Activated T-cell treated with anti-CD3 and anti-CD28 coated beads, Interleukin-2, amount 50 U/mL, for 1 hour (primary cell): ENCODE data around the gene RHBG.
"Not testable (repeated sequence)": the region's sequence is repeated elsewhere in the genome, so short reads cannot be mapped to it uniquely, and the experiment has no call there.

ENCODE experiments used
- DNase-seq: peaks from one replicate; pipeline ENCODE4 v3.0.0-alpha.2; 2020

The RHBG gene, protein sequence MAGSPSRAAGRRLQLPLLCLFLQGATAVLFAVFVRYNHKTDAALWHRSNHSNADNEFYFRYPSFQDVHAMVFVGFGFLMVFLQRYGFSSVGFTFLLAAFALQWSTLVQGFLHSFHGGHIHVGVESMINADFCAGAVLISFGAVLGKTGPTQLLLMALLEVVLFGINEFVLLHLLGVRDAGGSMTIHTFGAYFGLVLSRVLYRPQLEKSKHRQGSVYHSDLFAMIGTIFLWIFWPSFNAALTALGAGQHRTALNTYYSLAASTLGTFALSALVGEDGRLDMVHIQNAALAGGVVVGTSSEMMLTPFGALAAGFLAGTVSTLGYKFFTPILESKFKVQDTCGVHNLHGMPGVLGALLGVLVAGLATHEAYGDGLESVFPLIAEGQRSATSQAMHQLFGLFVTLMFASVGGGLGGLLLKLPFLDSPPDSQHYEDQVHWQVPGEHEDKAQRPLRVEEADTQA

GRCh38 chr1:156368889-156369684, at the start of gene RHBG:
Gene RHBG (plus strand): TSS chr1:156369211. CDS start chr1:156369250, 39 bp downstream.
- DNase-seq = peak; percentile 34

- DNase-seq = no peak
Measured at GRCh38 chr1:156319664-156320063, 49.3 kb upstream of the RHBG start.

- no peak for DNase-seq
Measured at GRCh38 chr1:156320560-156320959, 48.5 kb upstream of the RHBG start.

DNA sequence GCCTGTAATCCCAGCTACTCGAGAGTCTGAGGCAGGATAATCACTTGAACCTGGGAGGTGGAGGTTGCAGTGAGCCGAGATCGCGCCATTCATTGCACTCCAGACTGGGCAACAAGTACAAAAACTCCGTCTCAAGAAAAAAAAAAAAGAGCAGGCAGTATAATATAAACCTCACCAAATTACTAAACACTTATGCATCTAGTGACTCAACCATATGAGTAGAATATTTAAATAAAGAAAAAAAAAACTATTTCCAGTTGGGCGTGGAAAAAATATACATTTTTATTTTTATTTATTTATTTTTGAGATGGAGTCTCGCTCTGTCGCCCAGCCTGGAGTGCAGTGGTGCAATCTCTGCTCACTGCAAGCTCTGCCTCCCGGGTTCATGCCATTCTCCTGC, 45.8 kb upstream of the RHBG start:
- not testable (repeated sequence) for DNase-seq

DNA sequence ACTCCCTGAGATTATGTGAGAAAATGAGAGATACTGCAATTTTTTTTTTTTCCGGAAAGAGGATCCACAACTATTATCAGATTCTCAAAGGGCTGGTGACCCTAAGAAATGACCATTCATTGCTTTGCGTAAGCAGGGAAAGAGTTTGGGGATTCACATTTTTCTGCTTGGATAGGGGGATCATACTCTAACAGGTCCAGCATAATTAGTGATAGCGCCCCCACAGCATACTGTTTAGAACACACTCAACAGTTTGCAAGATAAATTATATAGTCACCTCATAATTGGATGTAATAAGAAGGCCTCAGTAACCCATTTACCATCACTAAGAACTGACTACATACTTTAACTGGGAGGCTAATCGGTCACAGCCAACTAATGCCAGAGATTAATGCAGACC, 32.8 kb upstream of the RHBG start:
- no peak for DNase-seq

GRCh38 chr1:156337052-156337887, 31.7 kb upstream of the RHBG start:
- DNase-seq = no peak

DNA sequence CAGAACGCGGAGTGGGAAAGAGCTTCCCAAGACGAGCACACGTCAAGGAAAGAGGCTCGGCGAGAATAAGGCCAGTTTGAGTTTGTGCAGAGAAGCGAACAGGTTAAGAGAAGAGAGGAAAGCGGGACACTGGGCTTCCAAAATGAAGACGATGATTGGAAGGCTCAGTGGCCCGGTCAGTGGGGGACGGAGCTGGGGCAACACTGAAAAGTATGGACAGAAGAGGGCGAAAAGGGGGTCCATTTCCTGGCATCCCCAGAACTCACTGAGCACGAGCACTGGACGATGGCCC, 31.2 kb upstream of the RHBG start:
- no peak for DNase-seq

DNA sequence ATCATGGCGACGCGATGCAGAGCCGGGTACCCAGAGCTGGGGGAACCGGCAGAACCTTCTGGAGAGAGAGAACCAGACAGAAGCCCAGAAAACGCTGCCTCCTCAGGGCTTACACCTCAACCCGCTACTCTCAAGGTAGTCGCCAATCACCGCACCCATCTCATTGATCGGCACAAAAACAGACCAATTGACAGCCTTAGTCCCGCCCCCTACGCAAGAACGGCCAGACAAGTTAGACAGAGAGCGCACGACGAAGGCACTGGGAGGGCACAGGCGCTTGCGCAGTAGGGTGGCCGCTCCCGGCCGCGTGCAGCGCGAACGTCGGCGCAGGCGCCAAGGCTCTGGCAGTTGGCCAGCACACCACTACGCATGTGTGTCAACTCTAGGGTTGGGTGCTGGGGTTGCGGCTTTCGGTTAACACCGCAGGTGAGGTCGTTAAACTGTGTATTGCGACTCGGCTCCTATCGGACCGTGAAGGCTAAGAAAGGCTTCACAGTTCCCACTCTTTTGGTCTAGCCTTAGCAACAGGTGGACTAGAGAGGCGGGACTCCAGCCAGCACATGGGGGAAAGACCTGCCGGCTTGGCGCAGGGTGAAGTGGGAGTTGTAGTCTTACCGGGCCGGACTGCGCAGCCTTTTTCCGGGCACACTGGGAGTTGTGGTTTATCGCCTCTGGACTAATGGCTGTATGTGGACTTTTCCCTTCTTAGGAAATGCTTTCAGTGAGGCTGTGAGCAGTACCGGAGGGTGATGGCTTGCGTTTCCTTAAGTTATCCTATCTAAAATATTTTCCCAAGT, 30.6 kb upstream of the RHBG start, which contains the start of the genes CCT3 and TSACC:
TSS of gene CCT3 (minus strand) at position 113 of the 797 bp plus-strand sequence. CDS start at position 5, 108 bp downstream.
TSS of gene TSACC (plus strand) at position 347 of the 797 bp plus-strand sequence. CDS start 1,232 bp downstream, outside the sequence.
- DNase-seq = peak; percentile 100

DNA sequence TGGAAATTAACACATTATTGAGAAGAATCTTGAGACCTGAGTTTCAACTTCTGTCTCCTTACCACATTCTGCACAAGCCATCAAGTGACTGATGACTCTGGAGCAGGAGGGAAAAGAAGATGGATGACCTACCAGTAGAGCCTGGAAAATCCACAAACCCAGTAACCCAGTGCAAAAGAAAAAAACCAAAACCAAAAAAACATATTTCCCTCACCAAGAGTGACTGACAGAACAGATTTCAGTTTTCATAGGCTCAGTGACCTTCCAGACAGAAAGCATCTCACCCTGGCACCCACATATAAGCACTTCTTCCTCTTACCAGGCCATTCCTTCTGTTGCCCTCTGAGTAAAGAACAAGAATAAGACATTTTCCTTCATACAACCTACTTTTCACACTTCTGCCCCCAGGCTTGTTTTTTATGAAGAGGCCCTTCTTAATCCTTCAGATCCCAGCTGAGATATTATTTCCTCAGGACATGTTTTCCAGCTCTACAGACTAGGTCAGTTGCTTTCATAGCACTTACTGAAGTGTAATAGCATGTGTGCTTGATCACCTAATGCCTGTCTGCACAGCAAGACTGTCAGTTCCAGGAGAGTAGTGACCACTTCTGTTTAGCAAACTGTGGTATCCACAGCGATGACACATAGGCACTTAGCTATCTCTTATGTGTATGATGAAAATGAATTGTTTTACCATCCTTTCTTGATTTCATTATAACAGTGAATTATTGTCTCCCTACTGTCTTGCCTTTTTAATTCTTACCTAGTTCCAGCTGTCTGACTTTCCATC, 26.6 kb upstream of the RHBG start:
- no peak for DNase-seq

- DNase-seq = no peak
Measured at GRCh38 chr1:156344409-156344808, 24.6 kb upstream of the RHBG start.

- not testable (repeated sequence) for DNase-seq
Measured at GRCh38 chr1:156346035-156346434, 23.0 kb upstream of the RHBG start.

GRCh38 chr1:156346636-156347035, 22.4 kb upstream of the RHBG start:
- DNase-seq = no peak

DNA sequence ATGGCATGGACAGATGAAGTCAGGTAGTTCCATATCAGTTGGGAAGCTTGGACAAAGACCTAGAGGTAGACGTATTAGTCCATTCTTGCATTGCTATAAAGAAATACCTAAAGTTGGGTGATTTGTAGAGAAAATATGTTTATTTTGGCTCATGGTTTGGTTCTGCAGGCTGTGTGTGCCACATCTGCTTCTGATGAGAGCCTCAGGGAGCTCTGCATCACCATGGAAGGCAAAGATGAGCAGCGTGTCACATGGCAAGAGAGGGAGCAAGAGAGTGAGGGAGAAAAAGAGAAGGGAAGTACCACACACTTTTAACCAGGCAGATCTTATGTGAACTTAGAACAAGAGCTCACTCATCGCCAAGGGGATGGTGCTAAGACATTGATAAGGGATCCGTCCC, 21.7 kb upstream of the RHBG start:
- DNase-seq = no peak

- not testable (repeated sequence) for DNase-seq
Measured at GRCh38 chr1:156352481-156352880, 16.5 kb upstream of the RHBG start.

DNA sequence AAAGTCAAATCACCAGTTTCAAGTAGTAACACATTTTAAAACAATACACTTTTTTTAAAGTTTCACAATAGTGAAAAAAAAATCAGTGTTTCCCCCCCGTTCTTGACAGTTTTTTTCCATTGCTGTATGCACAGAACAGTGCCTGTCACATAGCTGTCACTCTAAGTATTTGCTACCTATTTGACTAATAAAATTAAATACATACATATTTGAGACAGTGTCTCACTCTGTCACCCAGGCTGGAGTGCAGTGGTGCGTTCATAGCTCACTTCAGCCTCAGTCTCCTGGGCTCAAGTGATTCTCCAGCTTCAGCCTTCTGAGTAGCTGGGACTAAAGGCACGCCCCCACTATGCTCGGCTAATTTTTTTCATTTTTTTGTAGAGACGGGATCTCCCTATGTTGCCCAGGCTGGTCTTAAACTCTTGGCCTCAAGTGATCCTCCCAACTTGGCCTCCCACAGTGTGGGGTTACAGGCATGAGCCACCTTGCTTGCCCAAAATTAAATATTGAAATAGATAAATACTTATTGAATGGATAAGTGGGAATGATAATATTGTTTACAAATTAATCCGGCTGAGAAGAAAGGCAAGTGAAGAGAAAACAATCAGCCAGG, 12.6 kb upstream of the RHBG start:
- no peak for DNase-seq

- peak; percentile 73 for DNase-seq
Measured at GRCh38 chr1:156356875-156357534, 12.0 kb upstream of the RHBG start.

DNA sequence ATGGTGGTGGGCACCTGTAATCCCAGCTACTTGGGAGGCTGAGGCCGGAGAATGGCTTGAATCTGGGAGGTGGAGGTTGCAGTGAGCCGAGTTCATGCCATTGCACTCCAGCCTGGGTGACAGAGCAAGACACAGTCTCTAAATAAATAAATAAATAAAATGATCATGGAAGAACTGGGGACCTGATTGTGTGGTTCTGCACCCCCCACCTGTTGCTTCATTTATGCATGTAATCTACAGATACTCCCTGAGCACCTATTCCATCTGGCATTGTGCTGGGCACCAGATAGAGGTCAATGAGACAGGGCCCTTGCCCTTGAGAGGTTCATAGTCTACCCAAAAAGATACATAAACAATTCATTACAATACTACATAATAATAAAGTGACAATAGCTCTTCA, 11.0 kb upstream of the RHBG start:
- DNase-seq = no peak

GRCh38 chr1:156358641-156359040, 10.4 kb upstream of the RHBG start:
- no peak for DNase-seq

DNA sequence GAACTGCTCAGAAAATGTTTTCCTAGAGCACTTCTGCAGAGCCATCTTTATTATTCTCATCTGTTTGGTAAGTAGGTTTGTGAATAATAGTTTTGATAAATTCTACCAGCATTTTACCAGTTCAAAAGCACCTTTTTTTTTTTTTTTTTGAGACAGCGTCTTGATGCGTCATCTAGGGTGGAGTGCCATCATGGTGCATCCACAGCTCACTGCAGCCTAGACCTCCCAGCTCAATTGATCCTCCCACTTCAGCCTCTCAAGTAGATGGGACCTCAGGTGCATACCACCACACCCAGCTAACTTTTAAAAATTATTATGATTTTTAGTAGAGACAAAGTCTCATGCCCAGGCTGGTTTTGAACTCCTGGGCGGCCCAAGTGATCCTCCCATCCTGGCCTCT, 9.8 kb upstream of the RHBG start:
- no peak for DNase-seq

- no peak for DNase-seq
Measured at GRCh38 chr1:156359973-156360372, 9.0 kb upstream of the RHBG start.
